Thoracic aorta (tissue), 2 donors: ENCODE measurements around the gene PRKCA. TPM values are rescaled to one million over a fixed set of nuclear protein-coding genes. Genes with fewer than 3 reads are reported as not detected.

Source experiments
- ATAC-seq: fragments of 150-250 bp; one replicate; pipeline ENCODE4 v1.8.0; 2017; ENCODE audit warnings: low read depth; ENCODE audit not compliant: insufficient number of reproducible peaks, low FRiP score
- DNase-seq: peaks from one replicate; pipeline ENCODE4 v3.0.0-alpha.2; 2020; ENCODE audit warnings: low spot score
- H3K27ac ChIP-seq, 2 donors: fragments of 200-600 bp; sonication (generic); 1 replicate in 1 of 2; 2 replicates in 1 of 2; pipeline ENCODE4 v1.5.1; 2016; ENCODE audit warnings: mild to moderate bottlenecking in 2 of 2, moderate library complexity in 2 of 2
- H3K27me3 ChIP-seq: fragments of 200-600 bp; sonication (generic); replicated peaks from 2 replicates; pipeline ENCODE4 v1.6.0; 2016; ENCODE audit warnings: mild to moderate bottlenecking; ENCODE audit not compliant: insufficient read depth
- H3K36me3 ChIP-seq: fragments of 200-600 bp; sonication (generic); one replicate; pipeline ENCODE4 v1.5.1; 2016
- H3K4me1 ChIP-seq, 2 donors: fragments of 200-600 bp; sonication (generic); 1 replicate in 1 of 2; 2 replicates in 1 of 2; pipeline versions ENCODE4 v1.5.1 to v1.6.0; 2016; ENCODE audit warnings: low read depth in 2 of 2, mild to moderate bottlenecking in 1 of 2; ENCODE audit not compliant: control insufficient read depth in 1 of 2
- H3K4me3 ChIP-seq: fragments of 200-600 bp; sonication (generic); 2 replicates; pipeline ENCODE4 v1.5.1; 2016; ENCODE audit warnings: mild to moderate bottlenecking
- H3K9me3 ChIP-seq: fragments of 200-600 bp; sonication (generic); 2 replicates; pipeline ENCODE4 v1.5.1; 2016
- total RNA-seq, 2 donors: library from RNA; depleted of rRNA; stranded (reverse); fragments of >200 nt; gene quantifications; one replicate each; pipeline versions ENCODE4 v1.1.0 to v1.2.3, GENCODE V29; 2016
- TF ChIP-seq, protein P1 (sequence below): fragments of 200-600 bp; sonication (generic); IDR thresholded peaks from one replicate; pipeline ENCODE4 v1.5.1; 2019; ENCODE audit warnings: antibody characterized with exemption

The PRKCA gene
- total RNA-seq, 2 donors from 2014 or later: 9.1 to 11.6 TPM

DNA sequence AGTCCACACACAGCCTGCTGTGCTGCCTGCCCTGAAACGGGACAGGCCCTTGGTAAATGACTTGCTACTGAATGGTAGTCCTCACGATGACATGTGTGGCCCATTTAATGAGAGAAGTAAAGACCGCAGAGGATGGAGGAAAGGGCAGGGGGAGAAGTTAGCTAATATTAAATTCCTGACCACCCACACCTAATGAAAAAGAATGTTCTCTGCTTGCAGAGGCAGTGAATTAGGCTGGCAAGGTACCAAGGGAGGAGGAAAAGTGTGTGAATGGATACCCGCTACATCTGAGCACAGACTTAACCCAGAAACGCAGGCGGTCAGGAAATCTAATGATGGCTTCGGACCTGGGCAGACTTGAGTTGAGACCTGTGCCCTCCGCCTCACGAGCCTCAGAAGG, 141.2 kb downstream of the PRKCA start:
- Histone ChIP-seq H3K9me3 (no peaks in the 10 kb centered on the region), H3K36me3 (no peaks in the 10 kb centered on the region), H3K27me3 (no peaks in the 10 kb centered on the region), H3K4me1 (no peaks in the 10 kb centered on the region), H3K27ac (no peak overlapping the region), H3K4me3 (no peak overlapping the region)
- ATAC-seq (no peak), DNase-seq (no peak)
- TF ChIP-seq, protein P1, sequence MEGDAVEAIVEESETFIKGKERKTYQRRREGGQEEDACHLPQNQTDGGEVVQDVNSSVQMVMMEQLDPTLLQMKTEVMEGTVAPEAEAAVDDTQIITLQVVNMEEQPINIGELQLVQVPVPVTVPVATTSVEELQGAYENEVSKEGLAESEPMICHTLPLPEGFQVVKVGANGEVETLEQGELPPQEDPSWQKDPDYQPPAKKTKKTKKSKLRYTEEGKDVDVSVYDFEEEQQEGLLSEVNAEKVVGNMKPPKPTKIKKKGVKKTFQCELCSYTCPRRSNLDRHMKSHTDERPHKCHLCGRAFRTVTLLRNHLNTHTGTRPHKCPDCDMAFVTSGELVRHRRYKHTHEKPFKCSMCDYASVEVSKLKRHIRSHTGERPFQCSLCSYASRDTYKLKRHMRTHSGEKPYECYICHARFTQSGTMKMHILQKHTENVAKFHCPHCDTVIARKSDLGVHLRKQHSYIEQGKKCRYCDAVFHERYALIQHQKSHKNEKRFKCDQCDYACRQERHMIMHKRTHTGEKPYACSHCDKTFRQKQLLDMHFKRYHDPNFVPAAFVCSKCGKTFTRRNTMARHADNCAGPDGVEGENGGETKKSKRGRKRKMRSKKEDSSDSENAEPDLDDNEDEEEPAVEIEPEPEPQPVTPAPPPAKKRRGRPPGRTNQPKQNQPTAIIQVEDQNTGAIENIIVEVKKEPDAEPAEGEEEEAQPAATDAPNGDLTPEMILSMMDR: no peak

DNA sequence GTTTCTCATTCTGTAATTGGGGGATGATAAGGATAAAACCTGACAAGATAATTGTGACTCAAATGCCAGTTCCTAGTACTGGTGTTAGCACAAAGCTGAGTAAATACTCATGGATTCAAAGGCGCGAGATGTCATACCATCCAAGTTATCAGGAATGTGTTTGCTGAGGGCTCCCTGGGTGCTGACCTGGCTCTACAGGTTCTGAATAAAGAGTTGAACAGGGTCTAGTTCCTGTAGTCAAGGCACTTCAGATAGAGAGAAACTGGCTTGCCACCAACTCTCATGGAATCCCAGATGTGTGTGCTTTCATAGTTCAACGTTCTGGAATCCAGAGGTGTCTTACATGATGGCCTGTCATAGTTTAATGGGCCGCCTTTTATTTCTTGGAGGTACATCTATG, 141.6 kb downstream of the PRKCA start:
- TF ChIP-seq, protein P1: no peak
- no peaks in the 10 kb centered on the region for H3K4me1 ChIP-seq
- H3K4me3 ChIP-seq: no peak overlapping the region
- H3K9me3 ChIP-seq: no peaks in the 10 kb centered on the region
- H3K27me3 ChIP-seq: no peaks in the 10 kb centered on the region
- no peak for ATAC-seq
- DNase-seq: no peak
- H3K36me3 ChIP-seq: no peaks in the 10 kb centered on the region
- no peak overlapping the region for H3K27ac ChIP-seq

DNA sequence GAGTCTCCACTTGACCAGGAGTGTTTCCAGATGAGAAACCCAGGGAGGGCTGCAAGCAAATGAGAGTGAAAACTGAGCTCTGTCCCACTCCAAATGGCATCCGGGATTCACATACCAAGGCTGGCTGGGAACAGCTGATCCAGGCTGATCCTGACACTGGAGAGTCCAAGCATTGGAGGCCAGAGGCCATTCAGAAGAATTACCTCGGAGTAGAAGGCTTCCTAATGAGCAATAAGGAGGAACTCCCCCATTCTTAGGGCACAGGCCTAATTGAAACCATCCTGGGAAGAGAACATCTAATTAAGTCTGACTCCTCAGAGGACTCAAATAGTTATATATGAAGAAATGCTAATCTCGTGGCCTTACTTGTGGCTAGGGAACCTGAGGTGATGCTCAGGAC, 142.8 kb downstream of the PRKCA start:
- H3K4me1 ChIP-seq: no peaks in the 10 kb centered on the region
- H3K4me3 ChIP-seq: no peak overlapping the region
- DNase-seq (no peak), ATAC-seq (no peak)
- TF ChIP-seq, protein P1: no peak
- no peak overlapping the region for H3K27ac ChIP-seq
- no peaks in the 10 kb centered on the region for H3K9me3 ChIP-seq
- no peaks in the 10 kb centered on the region for H3K36me3 ChIP-seq
- H3K27me3 ChIP-seq: no peaks in the 10 kb centered on the region

DNA sequence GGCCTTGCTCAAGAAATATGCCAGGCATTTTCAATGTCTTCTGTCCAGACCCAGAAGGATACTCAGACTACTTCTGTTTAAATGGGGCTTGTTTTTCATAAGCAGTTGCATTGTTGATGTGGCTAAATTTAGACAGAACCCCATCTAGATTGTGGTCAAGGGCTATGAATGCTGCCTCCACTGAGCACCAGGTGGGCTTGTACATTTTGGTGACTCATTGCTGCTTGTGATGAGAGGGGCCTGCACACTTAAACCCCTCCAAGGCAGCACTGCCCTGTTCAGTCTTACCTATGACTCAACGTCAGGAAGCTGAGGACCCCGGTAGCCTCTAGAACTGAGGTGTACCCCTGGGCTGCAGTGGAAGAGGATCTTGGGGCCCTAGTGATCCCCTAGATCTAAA, 144.0 kb downstream of the PRKCA start:
- no peaks in the 10 kb centered on the region for H3K9me3 ChIP-seq
- H3K4me3 ChIP-seq: no peak overlapping the region
- no peaks in the 10 kb centered on the region for H3K4me1 ChIP-seq
- no peaks in the 10 kb centered on the region for H3K36me3 ChIP-seq
- DNase-seq (no peak), ATAC-seq (no peak)
- H3K27ac ChIP-seq: no peak overlapping the region
- no peaks in the 10 kb centered on the region for H3K27me3 ChIP-seq
- TF ChIP-seq, protein P1: no peak

DNA sequence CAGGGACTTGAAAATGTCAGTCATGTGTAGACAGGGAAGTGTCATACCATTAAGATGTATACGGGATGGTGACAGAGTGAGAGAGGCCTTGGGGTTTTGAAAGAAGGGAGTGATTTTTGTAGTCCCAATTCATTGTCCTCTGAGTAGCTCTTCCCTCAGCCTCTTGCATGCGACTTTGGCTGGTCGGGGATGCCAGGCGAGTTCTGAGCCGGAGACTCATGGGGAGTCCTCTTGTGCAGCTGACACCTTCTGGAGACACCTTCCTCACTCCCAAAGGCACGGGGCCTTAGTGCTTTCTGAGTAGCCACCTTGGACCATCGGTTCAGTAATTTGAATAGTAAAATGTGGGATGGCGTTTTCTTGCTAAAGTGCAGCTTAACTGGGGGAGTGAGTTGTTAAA, 144.7 kb downstream of the PRKCA start:
- Histone ChIP-seq H3K4me1 (no peaks in the 10 kb centered on the region), H3K27ac (no peak overlapping the region), H3K36me3 (no peaks in the 10 kb centered on the region), H3K27me3 (no peaks in the 10 kb centered on the region), H3K4me3 (no peak overlapping the region), H3K9me3 (no peaks in the 10 kb centered on the region)
- DNase-seq (no peak), ATAC-seq (no peak)
- TF ChIP-seq, protein P1: no peak
